Neural crest cell (in vitro differentiated cells): Measurements from ENCODE around the gene TCFL5. TPM values are rescaled to one million over a fixed set of nuclear protein-coding genes. Genes with fewer than 3 reads are reported as not detected.
A peak's percentile ranks its signal among the peaks of the same experiment; 100 is the strongest.

Source experiments
- DNase-seq: peaks from one replicate; pipeline ENCODE4 v3.0.0; 2021; ENCODE audit warnings: low read depth, mixed read lengths, low spot score
- H3K27ac Mint-ChIP-seq: one replicate; pipeline ENCODE4 v1.8.0; 2021; ENCODE audit warnings: mild to moderate bottlenecking, mixed read lengths; ENCODE audit not compliant: unreplicated experiment
- H3K27me3 Mint-ChIP-seq: 2 replicates; pipeline ENCODE4 v1.8.0; 2021; ENCODE audit warnings: low read depth, mild to moderate bottlenecking, mixed read lengths
- H3K36me3 Mint-ChIP-seq: 2 replicates; pipeline ENCODE4 v1.8.0; 2021; ENCODE audit warnings: low read depth, mild to moderate bottlenecking, mixed read lengths
- H3K4me1 Mint-ChIP-seq: 2 replicates; pipeline ENCODE4 v1.8.0; 2021; ENCODE audit warnings: mixed read lengths
- H3K4me3 Mint-ChIP-seq: one replicate; pipeline ENCODE4 v1.8.0; 2021; ENCODE audit warnings: mild to moderate bottlenecking, mixed read lengths
- H3K9me3 Mint-ChIP-seq: 2 replicates; pipeline ENCODE4 v1.8.0; 2021; ENCODE audit warnings: mixed read lengths
- CTCF ChIP-seq: fragments of 200-600 bp; sonication (generic); conservative IDR thresholded peaks from 2 replicates; pipeline ENCODE4 v1.5.0; 2021; ENCODE audit warnings: antibody characterized with exemption, mild to moderate bottlenecking
- total RNA-seq: library from RNA; stranded (reverse); gene quantifications from 2 replicates; pipeline ENCODE4 v1.2.1, GENCODE V29; 2021

Gene TCFL5
- total RNA-seq, 1 donor from 2014 or later, result 17.6 TPM

- H3K9me3 Mint-ChIP-seq, result no peaks in the 10 kb centered on the region
- no peaks in the 10 kb centered on the region for H3K27me3 Mint-ChIP-seq
- DNase-seq, result no peak
- no peaks in the 10 kb centered on the region for H3K36me3 Mint-ChIP-seq
- no peak for TF ChIP-seq CTCF
- H3K27ac Mint-ChIP-seq, result peak within 1 kb of the TSS; percentile 78
- H3K4me3 Mint-ChIP-seq, result peak within 1 kb of the TSS; percentile 98
- H3K4me1 Mint-ChIP-seq, result peaks cover 20% of the 10 kb centered on the region
These were observed 56.9 kb downstream of the TCFL5 start, which contains the start of gene OGFR for GRCh38 chr20:62804627-62805154. TSS of gene OGFR (plus strand) at chr20:62804835. CDS start at chr20:62804860, 25 bp downstream.

GRCh38 chr20:62804021-62804626 lies 57.5 kb downstream of the TCFL5 start:
- H3K27ac Mint-ChIP-seq, result peak overlapping the region; percentile 78
- peak overlapping the region; percentile 98 for H3K4me3 Mint-ChIP-seq
- peaks cover 20% of the 10 kb centered on the region for H3K4me1 Mint-ChIP-seq
- H3K27me3 Mint-ChIP-seq, result no peaks in the 10 kb centered on the region
- TF ChIP-seq CTCF, result peak; percentile 13
- H3K9me3 Mint-ChIP-seq, result no peaks in the 10 kb centered on the region
- H3K36me3 Mint-ChIP-seq, result peaks cover 3% of the 10 kb centered on the region
- DNase-seq, result no peak

- no peak overlapping the region for H3K27ac Mint-ChIP-seq
- H3K27me3 Mint-ChIP-seq, result no peaks in the 10 kb centered on the region
- TF ChIP-seq CTCF, result no peak
- no peaks in the 10 kb centered on the region for H3K9me3 Mint-ChIP-seq
- peak overlapping the region; percentile 98 for H3K4me3 Mint-ChIP-seq
- peaks cover 9% of the 10 kb centered on the region for H3K36me3 Mint-ChIP-seq
- H3K4me1 Mint-ChIP-seq, result peaks cover 22% of the 10 kb centered on the region
- no peak for DNase-seq
These were observed 59.5 kb downstream of the TCFL5 start for GRCh38 chr20:62802026-62802712.

GRCh38 chr20:62801284-62802010 lies 60.2 kb downstream of the TCFL5 start:
- DNase-seq, result no peak
- Mint-ChIP-seq H3K4me1 (peaks cover 21% of the 10 kb centered on the region), H3K9me3 (no peaks in the 10 kb centered on the region), H3K36me3 (peaks cover 9% of the 10 kb centered on the region), H3K27me3 (no peaks in the 10 kb centered on the region), H3K27ac (no peak overlapping the region), H3K4me3 (peak overlapping the region; percentile 98)
- TF ChIP-seq CTCF, result no peak
